Subcutaneous adipose tissue (tissue), 4 donors: ENCODE results near the gene PTEN. TPM values are rescaled to one million over a fixed set of nuclear protein-coding genes. Genes with fewer than 3 reads are reported as not detected.

ENCODE experiments used
- CTCF ChIP-seq: fragments of 450-650 bp; IDR thresholded peaks from one replicate; pipeline ENCODE4 v1.5.1; 2016; ENCODE audit warnings: low read depth, mild to moderate bottlenecking, control low read depth, antibody characterized with exemption, moderate library complexity
- total RNA-seq, 4 donors: library from RNA; depleted of rRNA; stranded (reverse); fragments of >200 nt; gene quantifications; one replicate each; pipeline ENCODE4 v1.1.0, GENCODE V29; 2016

PTEN gene
- total RNA-seq = 100 to 1,000 TPM; 185 to 932 (median 239) TPM

GRCh38 chr10:87863053-87863943, at the start of gene PTEN, which contains the start of gene KLLN:
Gene PTEN, plus strand, starts transcription at chr10:87863625. Its CDS starts 845 bp downstream, at chr10:87864470.
Gene KLLN, minus strand, starts transcription at chr10:87863533. Its CDS starts 1,046 bp downstream, at chr10:87862487.
- no peak for TF ChIP-seq CTCF

- no peak for TF ChIP-seq CTCF
Observed at GRCh38 chr10:87816163-87816897, 47.1 kb upstream of the PTEN start.

DNA sequence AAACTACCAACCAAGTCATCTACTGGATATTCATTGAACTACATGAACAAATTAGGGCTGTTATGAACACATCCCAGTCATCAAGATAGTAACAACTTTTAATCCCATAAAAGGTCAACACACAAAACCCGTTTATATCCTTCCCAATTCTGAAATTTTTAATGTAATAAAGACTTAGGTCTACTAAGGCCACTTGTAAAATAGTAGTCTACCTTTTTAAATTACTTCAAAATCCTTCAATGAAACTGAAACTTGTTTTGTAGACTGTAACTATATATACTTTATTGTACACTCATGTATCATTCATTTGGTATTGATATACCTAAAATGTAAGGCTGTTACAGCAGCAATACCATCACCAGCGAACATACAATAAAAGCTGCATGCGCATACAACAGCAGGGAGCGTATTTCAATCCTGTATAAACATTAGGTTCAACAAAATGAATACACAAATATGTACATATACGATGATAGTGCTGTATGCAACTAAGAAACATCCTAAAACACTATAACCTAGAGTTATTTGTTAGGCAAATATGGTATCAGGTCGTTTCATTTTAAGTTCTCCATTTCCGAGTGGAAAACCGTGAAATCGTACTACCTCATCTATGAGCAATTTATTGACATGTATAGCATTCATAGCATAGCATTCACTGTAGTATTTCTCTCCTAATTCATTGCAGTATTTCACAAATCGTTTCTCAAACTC, 46.4 kb upstream of the PTEN start:
- TF ChIP-seq CTCF = no peak

DNA sequence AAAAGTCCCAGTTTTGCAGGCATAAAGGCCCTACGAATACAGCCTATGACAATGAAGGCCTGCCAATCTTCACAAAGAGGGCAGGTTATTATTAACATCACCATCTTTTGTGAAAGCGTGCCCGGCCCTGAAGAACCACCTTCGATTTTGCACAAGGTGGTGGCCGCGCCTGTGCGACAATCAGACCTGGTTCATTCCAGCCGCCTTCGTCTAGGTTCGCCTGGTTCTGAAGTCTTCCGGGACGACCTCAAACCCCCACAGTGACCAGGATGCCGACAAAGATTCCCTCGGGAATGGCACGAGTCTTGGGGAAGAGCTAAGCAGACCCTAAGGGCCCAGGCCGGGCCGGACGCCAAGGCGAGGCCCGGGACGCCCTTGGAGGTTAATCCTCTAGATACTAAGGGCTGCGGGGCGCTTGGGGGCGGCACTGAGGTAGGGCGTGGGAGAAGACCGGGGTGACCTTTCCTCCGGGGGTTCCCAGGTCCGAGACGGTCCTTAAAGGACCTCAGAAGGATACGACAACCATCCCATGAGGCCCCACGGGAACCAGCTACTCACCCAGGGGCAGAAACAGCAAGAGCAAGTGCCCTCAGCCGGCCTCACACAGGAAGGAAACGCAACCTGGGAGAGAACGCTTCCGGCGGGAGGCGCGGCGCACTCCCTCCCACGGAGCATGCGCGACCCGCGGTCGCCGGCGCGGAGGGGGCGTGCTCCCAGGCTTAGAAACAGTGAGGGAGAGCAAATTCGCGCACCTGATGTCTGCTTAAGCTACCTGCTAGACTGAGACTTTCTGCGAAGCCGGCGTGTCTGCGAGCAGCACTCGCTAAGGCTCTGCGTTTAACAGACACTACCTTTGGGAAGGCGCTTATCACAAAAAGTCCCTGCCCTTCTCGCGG, 45.6 kb upstream of the PTEN start, which contains the start of gene ATAD1:
TSS of gene ATAD1 (minus strand) at position 618 of the 896 bp plus-strand sequence. CDS start 3,627 bp downstream, outside the sequence.
- no peak for TF ChIP-seq CTCF

GRCh38 chr10:87818505-87819288, 44.7 kb upstream of the PTEN start:
- TF ChIP-seq CTCF = no peak

DNA sequence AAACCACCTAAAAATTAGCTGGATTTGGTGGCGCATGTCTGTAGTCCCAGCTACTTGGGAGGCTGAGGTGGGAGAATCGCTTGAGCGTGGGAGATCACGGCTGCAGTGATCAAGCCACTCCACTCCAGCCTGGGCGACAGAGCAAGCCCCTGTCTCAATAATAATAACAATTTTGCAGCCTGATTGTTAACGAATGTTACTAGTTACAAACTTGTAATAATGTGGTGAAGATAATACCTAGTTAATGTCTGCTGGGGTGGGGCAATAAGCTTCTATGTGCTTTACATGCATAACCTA, 44.2 kb upstream of the PTEN start:
- TF ChIP-seq CTCF = no peak
